HG03354 (cell line): Measurements from ENCODE around the gene MLLT10.

Experiments used
- ATAC-seq: cut with Tn5 transposase; IDR thresholded peaks from one replicate; pipeline ENCODE4 v1.9.1; 2021; ENCODE audit warnings: mild to moderate bottlenecking; ENCODE audit not compliant: unreplicated experiment, poor library complexity, severe bottlenecking

The MLLT10 gene

GRCh38 chr10:21515361-21516241 lies 18.4 kb upstream of the MLLT10 start:
- no peak for ATAC-seq

GRCh38 chr10:21516242-21517131 lies 17.5 kb upstream of the MLLT10 start:
- peak; percentile 56 for ATAC-seq

GRCh38 chr10:21517134-21518031 lies 16.6 kb upstream of the MLLT10 start:
- peak; percentile 62 for ATAC-seq

GRCh38 chr10:21518149-21518640 lies 15.8 kb upstream of the MLLT10 start:
- no peak for ATAC-seq

GRCh38 chr10:21518641-21519396 lies 15.2 kb upstream of the MLLT10 start:
- no peak for ATAC-seq

- ATAC-seq: no peak
Measured at GRCh38 chr10:21519397-21519933, 14.6 kb upstream of the MLLT10 start.

GRCh38 chr10:21519941-21520436 lies 14.0 kb upstream of the MLLT10 start:
- peak; percentile 53 for ATAC-seq

GRCh38 chr10:21520509-21520908 lies 13.5 kb upstream of the MLLT10 start:
- ATAC-seq: no peak

GRCh38 chr10:21520949-21521348 lies 13.1 kb upstream of the MLLT10 start:
- ATAC-seq: no peak

- ATAC-seq: no peak
Measured at GRCh38 chr10:21521751-21522533, 12.1 kb upstream of the MLLT10 start.

GRCh38 chr10:21522631-21523406 lies 11.2 kb upstream of the MLLT10 start:
- ATAC-seq: no peak

GRCh38 chr10:21523557-21524008 lies 10.4 kb upstream of the MLLT10 start:
- ATAC-seq: no peak

GRCh38 chr10:21524131-21524525 lies 9.9 kb upstream of the MLLT10 start:
- ATAC-seq: no peak

- ATAC-seq: no peak
Measured at GRCh38 chr10:21524526-21525366, 9.3 kb upstream of the MLLT10 start.

- peak; percentile 54 for ATAC-seq
Measured at GRCh38 chr10:21525367-21526187, 8.5 kb upstream of the MLLT10 start, which contains the start of gene SKIDA1. TSS of gene SKIDA1 (minus strand) at chr10:21525682. CDS start at chr10:21517822, 7,860 bp downstream.
